NT2/D1 (cell line): ENCODE results near the gene AMBP.

ENCODE experiments used
- DNase-seq: peaks from one replicate; pipeline ENCODE4 v3.0.0-alpha.2; 2011; ENCODE audit warnings: low read depth, low spot score
- H3K27me3 ChIP-seq: 2 replicates; pipeline ENCODE4 v1.6.0; 2011; ENCODE audit warnings: mild to moderate bottlenecking; ENCODE audit not compliant: insufficient read length, insufficient read depth
- H3K36me3 ChIP-seq: 2 replicates; pipeline ENCODE4 v1.6.1; 2011; ENCODE audit warnings: mild to moderate bottlenecking, low read length, mixed read lengths; ENCODE audit not compliant: insufficient read depth, insufficient read length
- H3K4me1 ChIP-seq: 2 replicates; pipeline ENCODE4 v1.5.1; 2011; ENCODE audit not compliant: insufficient read depth, insufficient read length
- H3K4me3 ChIP-seq: 2 replicates; pipeline ENCODE4 v1.5.1; 2011; ENCODE audit warnings: low read depth; ENCODE audit not compliant: insufficient read length
- H3K9ac ChIP-seq: 2 replicates; pipeline ENCODE4 v1.6.0; 2011; ENCODE audit warnings: low read depth; ENCODE audit not compliant: insufficient read length
- H3K9me3 ChIP-seq: 2 replicates; pipeline ENCODE4 v1.5.1; 2011; ENCODE audit warnings: mild to moderate bottlenecking, low read length; ENCODE audit not compliant: insufficient read depth
- SUZ12 ChIP-seq: IDR thresholded peaks from 2 replicates; pipeline ENCODE4 v1.6.1; 2011; ENCODE audit not compliant: insufficient read length, insufficient read depth; ENCODE audit errors: extremely low read depth
- YY1 ChIP-seq: IDR thresholded peaks from 2 replicates; pipeline ENCODE4 v1.6.1; 2011; ENCODE audit not compliant: insufficient read length, insufficient read depth
- ZNF274 ChIP-seq: IDR thresholded peaks from 2 replicates; pipeline ENCODE4 v1.6.1; 2011; ENCODE audit warnings: mild to moderate bottlenecking, low read depth, low read length

Gene AMBP

DNA sequence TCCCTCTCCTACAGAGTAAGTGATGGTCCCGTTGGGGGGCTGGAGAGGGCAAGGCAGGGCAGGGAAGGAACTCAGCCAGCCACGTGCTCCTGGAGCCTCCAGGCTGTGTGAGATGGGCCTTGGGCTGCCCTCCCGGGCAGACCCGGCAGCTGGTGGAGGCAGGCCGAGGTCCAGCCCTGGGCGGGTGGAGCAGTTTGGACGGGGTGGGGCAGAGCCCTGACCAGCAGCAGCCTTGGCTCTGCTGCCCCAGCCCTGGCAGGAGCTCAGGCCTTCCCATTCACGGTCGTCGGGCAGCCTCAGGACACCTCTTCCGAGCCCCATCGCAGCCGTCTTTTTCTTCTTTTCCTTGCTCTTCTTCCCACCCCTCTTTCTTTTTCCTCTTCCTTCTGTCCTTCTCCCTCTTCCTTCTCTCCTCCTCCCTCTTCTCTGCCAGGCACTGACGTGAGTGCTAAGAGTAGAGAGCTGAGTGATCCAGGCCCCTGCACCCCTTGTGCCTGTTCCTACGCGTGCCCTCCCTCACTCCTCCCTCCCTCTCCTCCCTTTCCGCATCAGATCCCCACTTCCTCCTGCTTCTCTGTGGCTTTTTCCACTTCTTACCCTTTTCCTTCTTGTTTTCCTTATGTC is 42.8 kb downstream of the AMBP start:
- H3K36me3 ChIP-seq: peaks cover 35% of the 10 kb centered on the region
- no peak overlapping the region for H3K9ac ChIP-seq
- peaks cover 7% of the 10 kb centered on the region for H3K4me1 ChIP-seq
- DNase-seq: no peak
- TF ChIP-seq YY1 (no peak), ZNF274 (no peak), SUZ12 (no peak)
- no peak overlapping the region for H3K4me3 ChIP-seq
- H3K9me3 ChIP-seq: no peaks in the 10 kb centered on the region
- H3K27me3 ChIP-seq: no peaks in the 10 kb centered on the region

DNA sequence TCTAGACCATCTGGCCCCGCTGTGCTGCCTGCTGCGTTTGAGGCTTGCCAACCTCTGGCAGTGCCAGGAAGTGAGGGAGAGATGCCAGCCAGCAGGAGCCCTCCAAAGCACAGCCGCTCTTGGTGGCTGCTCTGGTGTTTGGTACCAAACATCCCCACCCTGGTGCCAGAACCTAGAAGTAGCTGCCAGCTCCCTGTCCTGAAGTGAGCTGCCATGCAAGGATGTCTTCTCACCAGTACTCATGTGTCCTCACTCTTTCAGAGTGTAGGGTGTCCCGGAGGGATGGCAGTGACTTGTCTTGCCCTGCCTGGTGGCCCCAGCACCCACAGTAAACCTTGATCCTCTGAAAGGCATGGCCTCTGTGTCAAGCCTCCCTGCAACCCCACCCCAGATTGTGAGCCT is 43.4 kb downstream of the AMBP start:
- no peak overlapping the region for H3K9ac ChIP-seq
- no peak for DNase-seq
- H3K4me1 ChIP-seq: peaks cover 7% of the 10 kb centered on the region
- no peak overlapping the region for H3K4me3 ChIP-seq
- no peaks in the 10 kb centered on the region for H3K9me3 ChIP-seq
- H3K36me3 ChIP-seq: peaks cover 41% of the 10 kb centered on the region
- no peaks in the 10 kb centered on the region for H3K27me3 ChIP-seq
- TF ChIP-seq ZNF274 (no peak), YY1 (no peak), SUZ12 (no peak)

DNA sequence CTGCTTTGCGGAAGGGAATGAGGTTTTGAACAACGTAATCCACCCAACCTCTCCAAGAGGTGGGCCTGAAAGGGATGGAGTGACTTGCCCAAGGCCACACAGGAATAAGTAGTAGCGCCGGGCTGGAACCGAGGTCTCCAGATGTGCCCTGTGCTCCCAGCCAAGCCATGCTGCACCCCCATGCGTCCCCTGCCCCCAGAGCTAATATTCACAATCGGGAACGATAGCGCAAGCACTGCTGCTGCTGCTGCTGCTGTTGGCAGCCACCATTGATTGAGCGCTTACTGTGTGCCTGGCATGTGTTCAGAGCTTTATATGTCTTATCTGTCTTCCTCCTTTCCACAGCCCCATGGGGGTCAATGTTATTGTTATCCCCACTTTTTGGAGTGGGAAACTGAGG is 43.9 kb downstream of the AMBP start:
- Histone ChIP-seq H3K27me3 (no peaks in the 10 kb centered on the region), H3K4me3 (no peak overlapping the region), H3K4me1 (peaks cover 7% of the 10 kb centered on the region), H3K9me3 (no peaks in the 10 kb centered on the region), H3K9ac (no peak overlapping the region), H3K36me3 (peaks cover 46% of the 10 kb centered on the region)
- DNase-seq: no peak
- TF ChIP-seq SUZ12: no peak

DNA sequence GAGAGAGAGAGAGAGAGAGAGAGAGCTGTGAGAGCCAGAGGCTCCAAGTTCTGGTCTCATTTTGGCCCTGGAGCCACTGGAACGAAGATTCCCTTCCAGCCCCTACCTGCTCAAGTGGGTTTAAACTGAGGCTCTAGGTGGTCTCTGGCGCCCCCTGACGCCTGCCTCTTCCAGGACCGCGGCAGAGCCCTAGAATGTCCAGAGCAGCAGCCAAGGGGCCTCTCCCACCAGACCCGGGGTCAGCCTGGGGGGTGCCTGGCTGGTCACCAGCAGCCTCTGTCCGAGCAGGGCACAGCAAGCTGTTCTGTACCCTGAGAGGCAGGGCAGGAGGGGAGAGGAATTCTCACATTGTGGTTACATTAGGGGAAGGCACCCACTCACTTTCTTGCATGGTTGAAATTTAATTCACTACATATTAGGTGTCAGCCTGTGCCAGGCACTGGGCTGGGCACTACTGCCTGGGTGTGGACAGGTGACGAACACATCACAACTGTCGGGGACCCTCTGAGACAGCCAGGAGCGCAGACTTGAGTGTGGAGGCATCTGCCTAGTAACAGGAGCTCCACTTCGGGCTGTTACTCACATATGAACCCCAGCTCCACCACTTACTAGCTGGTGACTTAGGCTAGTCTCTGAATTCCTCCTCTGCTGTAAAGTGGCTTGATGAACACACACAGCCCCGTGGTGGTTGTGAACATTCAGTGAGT is 44.5 kb downstream of the AMBP start:
- Histone ChIP-seq H3K9ac (no peak overlapping the region), H3K36me3 (peaks cover 48% of the 10 kb centered on the region), H3K27me3 (no peaks in the 10 kb centered on the region), H3K4me1 (peaks cover 3% of the 10 kb centered on the region), H3K4me3 (no peak overlapping the region), H3K9me3 (no peaks in the 10 kb centered on the region)
- TF ChIP-seq ZNF274 (no peak), SUZ12 (no peak), YY1 (no peak)
- peak; percentile 32 for DNase-seq

DNA sequence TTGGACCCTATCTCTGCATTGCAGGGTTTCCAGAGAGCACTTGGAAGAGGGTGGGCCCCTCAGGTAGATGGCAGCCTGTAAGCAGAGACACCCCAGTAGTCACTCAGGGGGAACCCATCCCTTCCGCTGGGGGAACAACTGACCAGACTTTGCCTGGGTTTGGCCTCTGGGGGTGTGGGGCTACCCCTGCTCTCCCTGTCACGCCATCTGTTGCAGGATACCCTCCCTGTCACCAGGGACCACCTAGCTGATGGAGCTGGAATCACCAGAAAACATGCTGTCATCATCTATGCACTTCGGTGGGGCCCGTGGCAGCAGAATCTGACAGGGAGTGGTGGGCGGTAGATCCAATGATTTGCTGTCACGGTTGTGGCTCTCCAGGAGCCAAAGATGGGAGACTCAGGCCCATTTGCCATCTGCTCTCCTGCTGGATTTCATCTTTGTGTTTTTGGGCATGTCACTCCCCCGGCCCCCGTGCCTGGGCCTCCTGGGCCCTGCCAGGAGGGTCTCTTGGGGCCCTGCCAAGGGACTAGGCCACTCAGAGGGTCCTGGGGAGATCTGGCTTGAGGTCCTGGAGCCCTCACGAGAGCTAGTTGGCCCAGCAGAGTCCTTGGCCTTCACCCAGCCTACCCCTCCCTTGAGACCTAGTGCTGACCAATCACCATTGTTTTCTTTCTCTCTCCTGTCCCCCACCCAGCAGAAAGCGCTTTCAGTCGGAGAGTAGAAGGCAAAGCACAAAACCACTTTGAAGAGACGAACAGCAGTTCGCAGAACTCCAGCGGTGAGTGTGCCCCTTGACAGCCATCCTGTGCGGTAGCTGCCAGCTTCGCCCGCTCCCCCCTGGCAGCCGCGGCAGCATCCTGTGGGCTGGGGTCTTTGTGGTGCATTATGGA is 45.9 kb downstream of the AMBP start:
- DNase-seq: no peak
- no peaks in the 10 kb centered on the region for H3K9me3 ChIP-seq
- peaks cover 2% of the 10 kb centered on the region for H3K4me1 ChIP-seq
- TF ChIP-seq YY1: no peak
- TF ChIP-seq SUZ12: no peak
- no peak for TF ChIP-seq ZNF274
- peaks cover 54% of the 10 kb centered on the region for H3K36me3 ChIP-seq
- H3K4me3 ChIP-seq: no peak overlapping the region
- no peaks in the 10 kb centered on the region for H3K27me3 ChIP-seq
- H3K9ac ChIP-seq: no peak overlapping the region

DNA sequence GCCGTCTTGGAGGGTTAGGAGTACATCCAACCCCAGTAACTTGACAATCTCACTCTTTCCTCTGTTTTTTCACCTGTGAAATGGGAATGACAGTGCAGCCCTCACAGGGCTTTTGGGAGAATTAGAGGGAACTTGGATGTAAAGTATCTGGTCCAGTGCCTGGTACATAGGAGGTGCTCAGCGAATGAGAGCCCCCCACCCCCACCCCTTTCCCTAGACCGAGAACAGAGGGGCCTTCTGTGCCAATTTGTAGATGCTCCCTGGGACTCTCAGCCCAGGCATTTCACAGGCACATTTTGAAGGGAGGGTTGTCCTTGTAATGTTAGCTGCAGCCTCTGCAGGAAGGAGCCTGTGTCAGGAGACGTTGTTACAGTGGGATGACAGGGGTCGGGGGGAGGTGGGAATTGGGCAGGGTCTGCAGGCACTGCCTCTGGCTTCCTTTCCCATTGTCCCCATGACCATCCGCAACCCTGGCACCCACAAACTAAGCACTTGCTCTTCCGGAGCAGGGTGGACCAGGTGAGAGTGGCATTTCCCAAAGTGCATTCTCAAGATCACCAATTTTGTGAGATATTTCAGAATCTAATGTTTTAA is 47.0 kb downstream of the AMBP start:
- Histone ChIP-seq H3K9me3 (no peaks in the 10 kb centered on the region), H3K4me1 (peaks cover 3% of the 10 kb centered on the region), H3K27me3 (no peaks in the 10 kb centered on the region), H3K4me3 (no peak overlapping the region), H3K9ac (no peak overlapping the region), H3K36me3 (peaks cover 45% of the 10 kb centered on the region)
- no peak for TF ChIP-seq ZNF274
- no peak for TF ChIP-seq YY1
- TF ChIP-seq SUZ12: no peak
- no peak for DNase-seq

DNA sequence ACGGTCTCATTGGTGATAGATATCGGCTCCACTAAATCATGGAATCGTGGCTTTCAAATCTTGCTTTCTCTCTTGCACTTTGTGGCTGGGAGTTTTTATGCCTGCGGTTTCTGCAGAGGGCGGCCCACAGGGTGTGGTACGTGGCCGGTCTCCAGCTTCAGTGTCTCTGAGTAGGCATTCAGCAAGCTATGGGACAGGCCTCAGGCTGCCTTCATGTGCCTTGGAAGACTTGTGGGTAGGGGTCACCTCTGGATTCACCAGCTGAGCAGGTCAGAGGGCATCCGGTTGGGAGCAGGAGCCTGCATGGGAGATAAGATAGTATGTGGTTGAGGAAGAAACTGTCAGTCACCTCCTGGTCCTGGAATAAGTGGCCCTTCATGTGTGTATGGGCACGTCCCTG is 47.7 kb downstream of the AMBP start:
- H3K4me1 ChIP-seq: peaks cover 4% of the 10 kb centered on the region
- DNase-seq: no peak
- H3K27me3 ChIP-seq: no peaks in the 10 kb centered on the region
- no peak overlapping the region for H3K4me3 ChIP-seq
- TF ChIP-seq YY1 (no peak), ZNF274 (no peak), SUZ12 (no peak)
- no peak overlapping the region for H3K9ac ChIP-seq
- H3K9me3 ChIP-seq: no peaks in the 10 kb centered on the region
- H3K36me3 ChIP-seq: peaks cover 42% of the 10 kb centered on the region
